SJCRH30 (cell line): ENCODE measurements around the gene LPAR5. TPM values are rescaled to one million over a fixed set of nuclear protein-coding genes. Genes with fewer than 3 reads are reported as not detected.
A peak's percentile ranks its signal among the peaks of the same experiment; 100 is the strongest.

Source experiments
- DNase-seq, 2 experiments: peaks; one replicate each; pipeline ENCODE4 v3.0.0-alpha.2; 2015 to 2020
- H3K27ac ChIP-seq: fragments of 250-450 bp; sonication (Bioruptor Pico); 2 replicates; pipeline ENCODE4 v1.5.1; 2020; ENCODE audit warnings: mild to moderate bottlenecking, moderate library complexity
- H3K27me3 ChIP-seq: fragments of 250-450 bp; sonication (Bioruptor Pico); 2 replicates; pipeline ENCODE4 v1.5.1; 2020; ENCODE audit warnings: mild to moderate bottlenecking, moderate library complexity
- H3K36me3 ChIP-seq: fragments of 250-450 bp; sonication (Bioruptor Pico); 2 replicates; pipeline ENCODE4 v1.5.1; 2020; ENCODE audit warnings: mild to moderate bottlenecking, moderate library complexity
- H3K4me1 ChIP-seq: fragments of 250-450 bp; sonication (Bioruptor Pico); 2 replicates; pipeline ENCODE4 v1.5.1; 2020; ENCODE audit warnings: mild to moderate bottlenecking, moderate library complexity
- H3K4me3 ChIP-seq: fragments of 250-450 bp; sonication (Bioruptor Pico); 2 replicates; pipeline ENCODE4 v1.5.1; 2020; ENCODE audit warnings: mild to moderate bottlenecking, moderate library complexity
- H3K9me3 ChIP-seq: fragments of 250-450 bp; sonication (Bioruptor Pico); replicated peaks from 2 replicates; pipeline ENCODE4 v1.5.1; 2020; ENCODE audit warnings: mild to moderate bottlenecking, moderate library complexity
- total RNA-seq: library from RNA; depleted of rRNA; stranded (reverse); fragments of >200 nt; shearing (Covaris generic); gene quantifications from 2 replicates; pipeline ENCODE4 v1.2.3, GENCODE V29; 2014

Gene LPAR5
- total RNA-seq, 1 experiment from 2014 or later: not detected

DNA sequence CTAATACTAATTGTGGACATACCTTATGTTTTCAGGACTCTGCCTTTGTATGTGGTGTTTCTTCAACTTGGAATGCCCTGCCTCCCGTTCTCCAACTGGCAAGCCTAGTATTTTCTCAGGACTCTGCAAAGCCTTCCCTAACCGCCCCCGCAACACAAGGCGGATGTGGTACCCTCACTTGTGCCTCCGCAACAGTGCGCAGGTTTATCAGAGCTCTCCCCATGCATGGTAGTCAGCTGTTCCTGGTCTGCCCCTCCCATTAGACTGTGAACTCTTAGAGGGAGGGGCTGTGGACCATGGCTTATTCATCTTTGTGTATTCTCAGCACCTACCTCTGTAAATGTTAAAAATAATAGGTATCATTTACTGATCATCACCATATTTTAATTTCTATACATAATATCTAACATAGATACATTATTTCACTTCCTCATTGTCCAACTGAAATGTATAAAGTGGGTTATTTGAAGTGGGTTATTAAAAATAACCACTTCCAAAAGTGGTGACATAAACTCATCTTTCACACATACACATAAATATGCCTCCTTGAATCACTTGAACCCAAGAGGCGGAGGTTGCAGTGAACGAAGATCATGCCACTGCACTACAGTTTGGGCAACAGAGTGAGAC is 9.0 kb downstream of the LPAR5 start:
- Histone ChIP-seq H3K36me3 (no peaks in the 10 kb centered on the region), H3K4me3 (no peak overlapping the region), H3K27ac (no peak overlapping the region), H3K9me3 (no peaks in the 10 kb centered on the region), H3K27me3 (no peaks in the 10 kb centered on the region; the same call in 1 of the 2 replicates), H3K4me1 (no peaks in the 10 kb centered on the region)
- DNase-seq: peak in 1 of 2 experiments; percentile 17

DNA sequence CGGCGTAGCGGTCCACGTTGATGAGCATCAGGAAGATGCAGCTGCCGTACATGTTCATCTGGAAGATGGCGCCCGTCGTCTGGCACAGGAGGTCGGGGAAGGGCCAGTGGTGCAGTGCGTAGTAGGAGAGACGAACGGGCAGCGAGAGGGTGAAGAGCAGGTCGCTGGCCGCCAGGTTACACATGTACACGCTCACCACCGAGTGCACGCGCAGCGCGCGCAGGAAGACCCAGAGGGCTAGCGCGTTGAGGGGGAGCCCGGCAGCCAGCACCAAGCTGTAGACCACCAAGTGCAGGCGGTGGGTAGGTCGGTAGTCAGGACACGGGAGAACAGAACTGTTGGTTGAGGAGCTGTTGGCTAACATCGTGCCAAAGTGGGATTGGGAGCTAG is 14.9 kb downstream of the LPAR5 start:
- no peak for DNase-seq
- Histone ChIP-seq H3K9me3 (no peaks in the 10 kb centered on the region), H3K27ac (no peak overlapping the region), H3K4me3 (no peak overlapping the region), H3K27me3 (no peaks in the 10 kb centered on the region; the same call in 1 of the 2 replicates), H3K4me1 (no peaks in the 10 kb centered on the region), H3K36me3 (no peaks in the 10 kb centered on the region)

DNA sequence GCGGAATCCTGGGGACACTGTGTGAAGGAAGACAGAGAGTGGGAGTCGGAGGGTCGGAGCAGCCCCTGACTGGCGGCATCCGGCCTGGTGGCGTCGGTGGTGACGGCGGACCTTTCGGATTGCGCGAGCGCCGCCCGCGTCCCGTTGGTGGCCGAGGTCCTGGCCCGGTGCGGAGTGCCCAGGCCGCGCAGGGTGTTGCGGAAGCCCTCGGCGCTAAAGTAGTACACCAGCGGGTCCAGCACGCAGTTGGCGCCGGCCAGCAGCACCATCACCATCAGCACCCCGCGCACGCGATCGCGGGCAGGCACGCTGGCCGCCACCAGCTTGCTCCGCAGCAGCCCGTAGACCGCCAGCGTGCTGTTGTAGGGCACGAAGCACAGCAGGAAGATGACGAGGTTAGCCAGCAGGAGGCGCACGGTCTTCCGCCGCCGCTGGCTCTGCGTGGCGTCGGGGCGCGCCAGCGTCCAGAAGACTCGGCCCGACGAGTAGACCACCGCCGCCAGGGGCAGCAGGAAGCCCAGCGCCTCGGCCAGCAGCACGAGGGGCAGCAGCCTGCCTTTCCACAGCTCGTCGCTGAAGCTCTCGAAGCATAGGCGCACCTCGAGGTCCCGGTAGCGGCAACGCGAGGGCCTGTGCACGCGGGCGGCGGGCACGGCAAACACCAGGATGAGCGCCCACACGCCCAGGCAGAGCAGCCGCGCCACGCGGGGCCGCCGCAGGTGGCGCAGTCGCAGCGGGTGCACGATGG is 15.4 kb downstream of the LPAR5 start:
- DNase-seq: no peak
- Histone ChIP-seq H3K27ac (no peak overlapping the region), H3K27me3 (no peaks in the 10 kb centered on the region), H3K4me3 (no peak overlapping the region), H3K4me1 (no peaks in the 10 kb centered on the region), H3K9me3 (no peaks in the 10 kb centered on the region), H3K36me3 (no peaks in the 10 kb centered on the region)

DNA sequence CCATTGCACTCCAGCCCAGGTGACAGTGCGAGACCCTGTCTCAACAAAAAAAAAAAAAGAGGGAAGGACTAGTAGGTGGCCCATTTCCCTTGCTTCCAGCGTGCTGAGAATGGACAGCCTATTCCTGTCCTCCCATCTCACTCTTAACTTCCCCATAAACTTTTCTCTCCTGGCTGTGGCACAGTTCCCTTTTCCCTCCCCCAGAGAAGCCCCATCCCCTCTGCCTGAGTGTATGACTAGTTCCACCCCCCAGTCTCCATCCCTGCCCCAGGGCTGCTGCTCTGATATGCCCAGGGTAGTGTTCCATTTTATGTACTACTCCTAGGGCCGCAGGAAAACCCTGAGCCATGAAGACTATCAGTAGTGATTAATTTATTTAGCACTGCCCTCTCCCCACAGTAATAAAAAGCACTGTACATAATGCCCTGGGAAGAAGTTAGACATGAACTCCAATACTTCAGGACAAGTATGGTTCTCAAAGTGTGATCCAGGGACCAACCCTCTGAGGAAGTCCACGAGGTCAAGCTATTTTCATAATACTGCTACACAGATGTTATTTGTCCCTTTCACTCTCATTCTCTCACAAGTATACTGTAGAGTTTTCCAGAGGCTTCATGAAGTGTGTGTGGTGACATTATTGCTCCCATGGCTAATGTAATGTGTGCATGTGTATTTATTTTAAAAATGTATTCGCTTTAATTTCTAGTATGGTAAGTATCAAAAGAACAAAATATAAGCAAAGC is 17.1 kb downstream of the LPAR5 start:
- Histone ChIP-seq H3K27ac (no peak overlapping the region), H3K9me3 (no peaks in the 10 kb centered on the region), H3K4me1 (peaks cover 2% of the 10 kb centered on the region; the same call in 1 of the 2 replicates), H3K4me3 (no peak overlapping the region), H3K36me3 (no peaks in the 10 kb centered on the region), H3K27me3 (no peaks in the 10 kb centered on the region)
- no peak for DNase-seq

DNA sequence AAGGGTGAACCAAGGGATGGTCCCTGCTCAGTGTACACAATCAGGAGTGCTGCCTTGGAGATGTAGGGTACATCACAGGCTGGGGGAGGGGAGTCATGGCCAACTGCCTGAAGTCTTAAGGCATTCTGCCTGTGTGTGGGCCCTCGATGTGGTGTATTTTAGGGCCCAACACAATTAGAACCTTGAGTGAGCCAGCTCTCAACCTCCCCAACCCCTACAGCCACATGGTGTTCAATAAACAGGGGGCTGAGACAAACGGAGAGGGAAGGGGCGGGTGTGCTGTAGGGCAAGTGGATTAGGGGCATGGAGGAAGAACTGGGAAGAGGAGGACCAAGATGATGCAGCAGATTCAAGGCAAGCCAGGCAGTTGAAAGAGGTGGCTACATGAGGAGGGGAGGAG is 20.0 kb downstream of the LPAR5 start:
- no peak overlapping the region for H3K4me3 ChIP-seq
- H3K9me3 ChIP-seq: no peaks in the 10 kb centered on the region
- no peaks in the 10 kb centered on the region for H3K36me3 ChIP-seq
- DNase-seq: no peak
- no peak overlapping the region for H3K27ac ChIP-seq
- H3K27me3 ChIP-seq: no peaks in the 10 kb centered on the region
- peaks cover 21% of the 10 kb centered on the region for H3K4me1 ChIP-seq

DNA sequence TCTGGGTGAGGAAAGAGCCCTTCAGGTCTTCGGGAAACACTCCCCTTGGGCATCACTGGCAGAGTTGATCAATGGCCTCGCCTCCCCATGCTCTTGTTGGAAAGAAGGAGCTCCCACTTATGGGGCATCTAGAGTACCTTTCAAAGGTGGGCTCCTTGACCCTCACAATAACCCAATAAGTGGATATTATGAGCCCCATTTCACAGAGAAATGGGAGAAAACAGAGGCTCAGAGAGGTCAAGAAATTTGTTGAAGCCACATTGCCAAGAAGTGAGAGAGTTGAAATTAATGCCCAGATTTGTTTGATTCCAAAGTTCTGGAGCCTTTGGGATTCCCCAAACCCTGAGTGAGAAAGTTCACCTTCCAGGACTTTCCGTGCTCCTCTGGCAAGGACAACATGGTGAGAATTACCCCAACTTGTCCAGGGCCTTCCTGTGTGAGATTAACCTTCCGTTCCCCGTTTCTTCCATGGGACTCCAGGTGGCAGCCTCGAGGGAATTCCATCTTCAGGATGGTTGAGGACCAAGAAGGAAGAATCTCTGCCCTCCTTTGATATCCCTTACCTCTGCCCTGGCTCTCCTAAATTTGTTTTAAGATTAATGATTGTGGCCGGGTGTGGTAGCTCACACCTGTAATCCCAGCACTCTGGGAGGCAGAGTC is 21.1 kb downstream of the LPAR5 start:
- peak overlapping the region; percentile 27; the same call in 1 of the 2 replicates for H3K27ac ChIP-seq

DNA sequence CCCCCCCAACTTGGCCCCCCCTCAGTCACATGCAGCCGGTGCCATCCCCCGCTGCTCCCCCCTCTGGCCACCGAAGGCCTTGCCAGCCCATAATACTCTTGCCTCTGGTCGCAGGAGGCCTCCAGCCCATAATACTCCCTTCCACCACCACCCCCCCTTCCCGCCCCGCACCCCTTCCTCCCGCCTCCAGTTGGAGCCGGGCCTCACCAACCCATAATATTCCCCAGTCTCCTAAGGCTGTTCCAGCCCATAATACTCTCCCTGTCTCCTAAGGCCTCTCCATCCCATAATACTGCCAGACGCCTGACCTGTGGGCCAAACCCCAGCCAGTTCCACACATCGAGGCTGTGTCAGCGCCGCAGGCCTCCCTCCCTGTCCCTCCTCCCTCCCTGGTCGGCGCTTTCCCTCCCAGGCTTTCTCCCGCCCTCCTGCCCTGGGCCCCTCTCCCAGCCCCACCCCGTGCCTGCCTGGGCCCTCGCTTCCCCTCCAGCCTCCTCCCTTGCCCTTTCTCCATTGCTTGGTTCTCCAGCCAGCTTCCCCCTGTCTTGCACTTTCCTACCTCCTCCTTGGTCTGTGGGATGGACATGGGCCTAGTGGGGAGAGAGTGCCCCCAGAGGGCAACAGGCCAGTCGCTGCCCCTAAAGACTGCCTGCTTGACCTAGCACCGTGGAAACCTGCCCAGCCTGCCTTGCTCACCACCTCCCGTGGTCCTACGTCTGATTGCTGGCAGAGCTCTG is 21.8 kb downstream of the LPAR5 start:
- peaks cover 21% of the 10 kb centered on the region for H3K4me1 ChIP-seq

More for the DNA sequence above, 21.1 kb downstream of the LPAR5 start:
- no peaks in the 10 kb centered on the region for H3K27me3 ChIP-seq
- no peak overlapping the region for H3K4me3 ChIP-seq
- no peaks in the 10 kb centered on the region for H3K9me3 ChIP-seq
- no peak for DNase-seq
- H3K36me3 ChIP-seq: no peaks in the 10 kb centered on the region
- H3K4me1 ChIP-seq: peaks cover 21% of the 10 kb centered on the region

DNA sequence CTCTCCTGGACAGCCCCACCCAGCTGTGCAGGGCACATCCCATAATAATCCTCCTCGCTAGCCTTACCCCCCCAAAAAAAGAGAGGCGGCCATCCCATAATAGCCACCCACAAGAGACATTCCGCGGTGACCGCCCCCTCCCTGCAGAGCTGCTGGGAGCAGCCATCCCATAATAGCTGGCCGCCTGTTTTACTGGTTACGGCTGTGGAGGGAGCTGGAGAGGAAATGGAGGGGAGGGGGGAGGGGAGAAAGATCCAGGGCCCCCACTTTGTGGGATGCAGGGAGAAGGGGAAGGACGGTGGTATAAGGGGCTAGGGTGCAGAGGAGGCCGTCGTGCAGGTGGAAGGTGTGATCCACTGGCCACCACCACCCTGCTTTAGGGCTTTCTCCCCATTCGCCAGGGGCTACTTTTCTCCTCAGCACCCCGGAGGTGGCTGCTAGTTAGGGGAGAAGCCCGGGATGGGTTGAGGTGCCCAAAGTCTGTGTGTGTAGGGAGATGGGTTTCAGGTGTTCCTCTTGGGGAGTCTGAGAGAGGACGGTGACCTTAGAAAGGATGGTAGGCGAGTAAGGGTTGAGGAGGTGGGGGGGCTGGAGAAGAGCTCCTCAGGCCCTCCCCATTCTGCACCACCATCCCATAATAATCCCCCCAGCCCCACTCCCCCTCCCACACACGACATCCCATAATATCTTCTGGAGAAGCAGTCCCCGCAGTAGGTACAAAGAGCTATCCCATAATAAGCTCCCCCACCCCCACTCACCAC is 22.6 kb downstream of the LPAR5 start:
- peak; percentile 93 to 94 for DNase-seq
- no peaks in the 10 kb centered on the region for H3K9me3 ChIP-seq

More for the DNA sequence above, 21.8 kb downstream of the LPAR5 start:
- DNase-seq: peak; percentile 97 to 99
- Histone ChIP-seq H3K27me3 (no peaks in the 10 kb centered on the region), H3K36me3 (no peaks in the 10 kb centered on the region), H3K9me3 (no peaks in the 10 kb centered on the region), H3K27ac (peak overlapping the region; percentile 27; the same call in 1 of the 2 replicates), H3K4me3 (peak overlapping the region; percentile 1; the same call in 1 of the 2 replicates)

DNA sequence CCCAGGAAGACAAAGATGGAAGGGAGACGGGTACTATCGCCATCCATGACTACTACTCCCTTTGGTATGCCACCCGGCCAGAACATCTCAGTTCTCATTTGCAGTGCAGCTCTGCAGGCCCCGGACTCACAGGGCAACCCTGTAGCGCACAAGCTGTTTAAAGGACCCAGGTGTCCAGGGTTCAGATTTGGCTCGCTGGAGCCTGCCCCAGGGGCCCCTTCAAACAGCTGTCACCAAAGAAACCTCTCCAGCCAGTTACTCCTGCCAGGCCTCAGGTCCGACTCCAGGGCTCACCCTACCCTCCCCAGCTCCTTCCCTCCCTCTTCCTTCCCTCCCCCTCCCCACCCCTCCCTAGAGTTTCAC is 23.1 kb downstream of the LPAR5 start:
- Histone ChIP-seq H3K4me3 (peak overlapping the region; percentile 51), H3K27ac (peak overlapping the region; percentile 90; the same call in 1 of the 2 replicates)

More for the DNA sequence above, 22.6 kb downstream of the LPAR5 start:
- Histone ChIP-seq H3K27me3 (no peaks in the 10 kb centered on the region), H3K36me3 (no peaks in the 10 kb centered on the region), H3K4me1 (peaks cover 26% of the 10 kb centered on the region), H3K27ac (peak overlapping the region; percentile 90), H3K4me3 (peak overlapping the region; percentile 51)

DNA sequence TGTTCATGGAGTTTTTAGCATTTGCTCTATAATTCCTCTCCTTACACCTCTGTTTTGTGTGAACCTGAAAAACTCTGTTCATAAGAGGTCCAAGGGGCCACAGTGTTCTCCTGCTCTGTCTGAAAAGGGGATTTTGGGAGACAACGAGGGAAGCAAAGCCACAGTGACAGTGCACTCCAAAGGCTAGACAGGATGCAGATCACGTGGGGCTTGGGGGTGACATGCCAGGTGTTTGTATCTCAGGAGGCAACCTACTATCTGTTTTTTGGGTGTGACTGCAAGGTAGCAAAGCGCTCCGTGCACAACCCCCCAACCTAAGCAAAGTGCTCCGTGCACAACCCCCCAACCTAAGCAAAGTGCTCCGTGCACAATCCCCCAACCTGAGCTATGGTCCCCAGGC is 23.5 kb downstream of the LPAR5 start:
- DNase-seq: no peak
- H3K27me3 ChIP-seq: no peaks in the 10 kb centered on the region
- no peaks in the 10 kb centered on the region for H3K9me3 ChIP-seq
- H3K27ac ChIP-seq: peak overlapping the region; percentile 90; the same call in 1 of the 2 replicates
- peaks cover 33% of the 10 kb centered on the region for H3K4me1 ChIP-seq
- no peaks in the 10 kb centered on the region for H3K36me3 ChIP-seq
- H3K4me3 ChIP-seq: peak overlapping the region; percentile 51

More for the DNA sequence above, 23.1 kb downstream of the LPAR5 start:
- no peaks in the 10 kb centered on the region for H3K36me3 ChIP-seq
- peaks cover 32% of the 10 kb centered on the region for H3K4me1 ChIP-seq
- H3K9me3 ChIP-seq: no peaks in the 10 kb centered on the region
- no peak for DNase-seq
- no peaks in the 10 kb centered on the region for H3K27me3 ChIP-seq

DNA sequence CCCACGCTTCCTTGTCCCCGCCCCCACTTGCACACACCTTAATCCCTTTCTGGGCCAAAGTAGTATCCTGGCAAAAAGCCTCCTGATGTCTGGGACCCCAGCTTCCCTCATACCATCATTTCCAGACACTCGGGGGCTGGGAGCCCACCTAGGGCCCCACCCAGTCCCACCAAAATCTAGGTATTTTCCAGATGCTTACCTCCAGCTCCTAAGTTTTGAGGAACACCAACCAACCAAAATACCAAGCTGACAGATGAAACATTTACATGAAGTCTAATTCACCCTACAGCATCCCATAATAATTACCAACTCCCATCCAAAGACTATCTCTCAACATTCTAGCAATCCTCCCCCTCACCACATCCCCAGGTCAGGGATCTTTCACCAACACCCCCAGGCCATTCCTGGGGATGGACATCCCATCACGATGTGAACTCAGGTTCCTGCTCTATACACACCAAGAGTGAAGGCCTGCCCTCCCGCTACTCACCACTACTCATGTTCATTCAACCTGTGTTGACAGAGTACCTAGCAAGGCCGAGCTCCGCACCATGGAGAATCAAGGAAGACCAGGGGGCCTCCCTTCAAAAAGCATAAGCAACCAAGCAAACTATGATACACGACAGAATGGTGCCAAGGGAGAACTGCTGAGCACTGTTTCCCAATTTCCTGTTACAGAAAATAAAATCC is 27.0 kb downstream of the LPAR5 start:
- H3K27ac ChIP-seq: no peak overlapping the region
- peaks cover 15% of the 10 kb centered on the region for H3K36me3 ChIP-seq
- H3K4me3 ChIP-seq: no peak overlapping the region
- peak; percentile 25 to 35 for DNase-seq
- H3K4me1 ChIP-seq: peaks cover 45% of the 10 kb centered on the region
- H3K27me3 ChIP-seq: no peaks in the 10 kb centered on the region
- H3K9me3 ChIP-seq: no peaks in the 10 kb centered on the region

DNA sequence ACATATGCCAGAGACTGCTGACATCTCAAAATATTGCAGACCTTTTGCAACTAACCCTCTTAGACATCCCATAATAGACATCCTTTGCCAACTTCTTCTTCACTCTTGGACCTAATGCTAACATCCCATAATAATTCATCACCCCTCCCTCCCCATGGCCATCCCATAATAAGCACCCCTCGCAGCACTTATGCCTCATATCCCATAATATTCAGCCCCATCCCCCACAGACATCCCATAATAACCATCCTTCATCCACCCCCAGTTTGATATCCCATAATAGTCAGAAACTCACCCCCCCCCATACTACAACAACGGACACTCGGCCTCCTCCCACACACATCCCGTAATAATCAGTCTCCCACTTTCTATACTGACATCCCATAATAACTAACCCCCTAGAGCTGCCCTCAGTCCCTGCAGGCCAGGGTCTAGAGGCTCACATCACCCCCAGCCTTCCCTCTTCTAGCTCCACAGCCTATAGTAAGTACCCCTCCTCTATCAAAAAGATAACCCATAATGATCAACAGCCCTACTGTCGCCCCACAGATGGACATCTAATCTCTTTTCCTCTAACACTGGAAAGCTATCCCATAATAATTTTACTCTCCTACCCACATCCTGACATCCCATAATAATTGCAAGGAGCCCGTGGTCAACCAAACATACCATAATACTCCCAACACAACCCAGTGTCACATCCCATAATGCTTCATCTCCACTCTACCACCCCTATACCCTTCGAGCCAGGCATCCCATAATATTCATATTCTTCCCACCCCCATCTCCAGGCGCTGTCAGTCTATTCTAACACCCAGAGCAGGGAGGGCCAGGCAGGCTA is 27.8 kb downstream of the LPAR5 start:
- Histone ChIP-seq H3K27ac (peak overlapping the region; percentile 24; the same call in 1 of the 2 replicates), H3K9me3 (no peaks in the 10 kb centered on the region), H3K4me3 (peak overlapping the region; percentile 27; the same call in 1 of the 2 replicates), H3K27me3 (no peaks in the 10 kb centered on the region), H3K4me1 (peaks cover 46% of the 10 kb centered on the region), H3K36me3 (peaks cover 19% of the 10 kb centered on the region)
- peak; percentile 66 to 82 for DNase-seq
